HL-60 (cell line): ENCODE data around the gene KCNN4.

Source experiments
- CTCF ChIP-seq: IDR thresholded peaks from one replicate; pipeline ENCODE4 v1.5.1; 2011; ENCODE audit warnings: low read length, control low read depth, inconsistent platforms; ENCODE audit not compliant: insufficient read depth
- GABPA ChIP-seq: IDR thresholded peaks from 2 replicates; pipeline ENCODE4 v1.6.1; 2012; ENCODE audit warnings: low read depth
- POLR2AphosphoS5 ChIP-seq: IDR thresholded peaks from 2 replicates; pipeline ENCODE4 v1.6.1; 2012; ENCODE audit warnings: low read depth

DNA sequence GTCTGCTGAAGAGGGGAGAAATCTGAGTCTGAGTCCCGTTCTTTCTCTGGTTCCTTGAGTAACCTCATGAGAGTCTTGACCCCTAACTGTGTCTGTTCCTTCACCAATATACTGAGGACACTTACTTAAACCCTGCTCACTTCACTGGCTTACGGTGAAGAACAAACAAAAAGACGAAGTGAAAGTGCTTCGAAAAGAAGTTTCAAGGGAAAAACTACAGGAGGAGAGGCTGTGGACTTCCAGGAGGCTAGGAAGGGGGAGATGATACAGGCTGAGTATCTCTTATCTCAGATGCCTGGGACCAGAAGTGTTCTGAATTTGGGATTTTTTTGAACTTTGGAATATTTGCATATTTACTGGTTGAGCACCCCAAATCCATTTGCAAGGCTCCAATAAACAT lies 32.1 kb downstream of the KCNN4 start:
- TF ChIP-seq CTCF = no peak
- TF ChIP-seq POLR2AphosphoS5 = no peak
- TF ChIP-seq GABPA = no peak
